ENCODE results near the gene MBNL1.

DNA sequence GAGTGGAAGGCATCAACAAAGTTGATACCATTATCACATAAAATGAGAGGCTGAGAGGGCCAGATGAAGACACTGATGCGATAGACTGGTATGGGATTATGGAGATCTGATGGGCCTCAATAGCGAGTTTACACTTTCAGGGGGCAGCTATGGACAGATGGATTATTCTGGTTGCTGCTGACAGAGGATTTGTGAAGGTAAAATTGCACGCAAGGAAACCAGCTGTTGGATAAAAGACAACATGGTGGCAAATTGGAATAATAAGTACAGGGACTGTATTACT, 203.9 kb downstream of the MBNL1 start:
- TF ChIP-seq CTCF (IDR thresholded peaks at IDR 0.05; ENCODE audit: low read length) (no peak), EZH2 (optimal IDR thresholded peaks at IDR 0.05; ENCODE audit: low read depth, low read length) (no peak)
